ENCODE measurements around the gene MAML1. TPM values are rescaled to one million over a fixed set of nuclear protein-coding genes. Genes with fewer than 3 reads are reported as not detected.

The MAML1 gene
- total RNA-seq, 1 experiment from 2014 or later = 34.0 TPM

GRCh38 chr5:179818746-179819295, 86.2 kb downstream of the MAML1 start:
- DNase-seq = peak; percentile 95 to 98
- Histone ChIP-seq H3K36me3 (ENCODE audit: low read depth) (peaks cover 19% of the 10 kb centered on the region), H3K9me3 (ENCODE audit: insufficient read depth, low read depth) (no peaks in the 10 kb centered on the region), H3K4me2 (peak overlapping the region; percentile 100), H2AFZ (0 out of 2 replicates have a peak overlapping the region, but pooled peaks have one; percentile 64), H4K20me1 (ENCODE audit: insufficient read depth) (peaks cover 21% of the 10 kb centered on the region), H3K4me1 (replicated peaks; ENCODE audit: insufficient read depth) (peaks cover 45% of the 10 kb centered on the region), H3K4me3 (peak overlapping the region; percentile 98; the same call in 1 of the 2 replicates), H3K79me2 (ENCODE audit: low read depth) (peaks cover 38% of the 10 kb centered on the region), H3K27ac (peak overlapping the region; percentile 100), H3K27me3 (ENCODE audit: insufficient read depth, low read depth) (no peaks in the 10 kb centered on the region), H3K9me2 (ENCODE audit: insufficient read depth) (no peaks in the 10 kb centered on the region), H3F3A (ENCODE audit: insufficient read depth, low read depth) (peaks cover 48% of the 10 kb centered on the region)
- no peak for TF ChIP-seq EZH2 (IDR thresholded peaks at IDR 0.05; ENCODE audit: low read depth)
- no peak for TF ChIP-seq CTCF (conservative IDR thresholded peaks at IDR 0.05)
- ChIA-PET CTCF (interaction anchor here (0.6 kb wide), 2 partner anchors 194 to 212 kb away, joined by 3 to 6 read pairs; no protein-coding TSS in a partner anchor), POLR2A (ENCODE audit: unreplicated experiment) (interaction anchor here (0.6 to 0.8 kb wide), 3 partner anchors 7 to 260 kb away, joined by 8 to 17 read pairs (median 10); no protein-coding TSS in a partner anchor)
- intact Hi-C loops (cut with micrococcal nuclease; ENCODE audit: unreplicated experiment) = loop anchor here (1.0 to 5.0 kb wide), 7 partner anchors 13 to 267 kb away; partner anchors contain the start of genes HNRNPH1, MAML1, MGAT4B and MRNIP
- no TSS peak for BruUV-seq (replicated peaks)

- peaks cover 45% of the 10 kb centered on the region for H3K79me2 ChIP-seq (ENCODE audit: low read depth)
- peak overlapping the region; percentile 100 for H3K4me2 ChIP-seq
- peak; percentile 92 to 98 for DNase-seq
- intact Hi-C loops (cut with micrococcal nuclease; ENCODE audit: unreplicated experiment) = loop anchor here (1.0 to 5.0 kb wide), 7 partner anchors 13 to 267 kb away; partner anchors contain the start of genes HNRNPH1, MAML1, MGAT4B and MRNIP
- no peaks in the 10 kb centered on the region for H3K9me2 ChIP-seq (ENCODE audit: insufficient read depth)
- H3K36me3 ChIP-seq (ENCODE audit: low read depth) = peaks cover 26% of the 10 kb centered on the region
- peaks cover 52% of the 10 kb centered on the region for H3K4me1 ChIP-seq (replicated peaks; ENCODE audit: insufficient read depth)
- H2AFZ ChIP-seq = no peak overlapping the region
- H3K4me3 ChIP-seq = peak overlapping the region; percentile 98; the same call in 1 of the 2 replicates
- H4K20me1 ChIP-seq (ENCODE audit: insufficient read depth) = peaks cover 28% of the 10 kb centered on the region
- no peaks in the 10 kb centered on the region for H3K9me3 ChIP-seq (ENCODE audit: insufficient read depth, low read depth)
- H3K27me3 ChIP-seq (ENCODE audit: insufficient read depth, low read depth) = no peaks in the 10 kb centered on the region
- CTCF ChIA-PET = interaction anchor here (0.6 kb wide), 2 partner anchors 195 to 213 kb away, joined by 3 to 6 read pairs; no protein-coding TSS in a partner anchor
- BruUV-seq (replicated peaks) = no TSS peak
- TF ChIP-seq EZH2 (IDR thresholded peaks at IDR 0.05; ENCODE audit: low read depth) (no peak), CTCF (conservative IDR thresholded peaks at IDR 0.05) (no peak)
- H3F3A ChIP-seq (ENCODE audit: insufficient read depth, low read depth) = peaks cover 54% of the 10 kb centered on the region
- POLR2A ChIA-PET (ENCODE audit: unreplicated experiment) = interaction anchor here (0.5 to 1.1 kb wide), 7 partner anchors 8 to 260 kb away, joined by 3 to 17 read pairs (median 8); partner anchors contain the start of gene MAML1
- H3K27ac ChIP-seq = peak overlapping the region; percentile 100
Observed at GRCh38 chr5:179819296-179820126, 86.9 kb downstream of the MAML1 start.

- peaks cover 55% of the 10 kb centered on the region for H3K4me1 ChIP-seq (replicated peaks; ENCODE audit: insufficient read depth)
- intact Hi-C loops (cut with micrococcal nuclease; ENCODE audit: unreplicated experiment) = no loop called here
- CTCF ChIA-PET = no interaction called here
- no peaks in the 10 kb centered on the region for H3K9me2 ChIP-seq (ENCODE audit: insufficient read depth)
- no peaks in the 10 kb centered on the region for H3K9me3 ChIP-seq (ENCODE audit: insufficient read depth, low read depth)
- H2AFZ ChIP-seq = no peak overlapping the region; the same call in 1 of the 2 replicates
- DNase-seq = no peak
- peak overlapping the region; percentile 100 for H3K4me2 ChIP-seq
- H3K4me3 ChIP-seq = peak overlapping the region; percentile 98
- TSS peak; percentile 76 for BruUV-seq (replicated peaks)
- TF ChIP-seq EZH2 (IDR thresholded peaks at IDR 0.05; ENCODE audit: low read depth) (no peak), CTCF (conservative IDR thresholded peaks at IDR 0.05) (no peak)
- H3K27ac ChIP-seq = peak overlapping the region; percentile 100
- H3K36me3 ChIP-seq (ENCODE audit: low read depth) = peaks cover 30% of the 10 kb centered on the region
- peaks cover 34% of the 10 kb centered on the region for H4K20me1 ChIP-seq (ENCODE audit: insufficient read depth)
- POLR2A ChIA-PET (ENCODE audit: unreplicated experiment) = interaction anchor here (0.6 to 1.1 kb wide), 3 partner anchors 88 to 207 kb away, joined by 3 to 8 read pairs (median 3); partner anchors contain the start of gene MAML1
- H3K27me3 ChIP-seq (ENCODE audit: insufficient read depth, low read depth) = no peaks in the 10 kb centered on the region
- H3K79me2 ChIP-seq (ENCODE audit: low read depth) = peaks cover 51% of the 10 kb centered on the region
- peaks cover 60% of the 10 kb centered on the region for H3F3A ChIP-seq (ENCODE audit: insufficient read depth, low read depth)
Observed at GRCh38 chr5:179820127-179820482, 87.5 kb downstream of the MAML1 start.

Measured in PC-9 (cell line).